Measurements from ENCODE around the gene MKLN1. TPM values are rescaled to one million over a fixed set of nuclear protein-coding genes. Genes with fewer than 3 reads are reported as not detected.

Gene MKLN1
- total and polyA plus RNA-seq, 2 of the 13 experiments (the other 11 are each of a cell fraction or from before 2014, with no cell fraction given) = 33.6 to 43.5 TPM

DNA sequence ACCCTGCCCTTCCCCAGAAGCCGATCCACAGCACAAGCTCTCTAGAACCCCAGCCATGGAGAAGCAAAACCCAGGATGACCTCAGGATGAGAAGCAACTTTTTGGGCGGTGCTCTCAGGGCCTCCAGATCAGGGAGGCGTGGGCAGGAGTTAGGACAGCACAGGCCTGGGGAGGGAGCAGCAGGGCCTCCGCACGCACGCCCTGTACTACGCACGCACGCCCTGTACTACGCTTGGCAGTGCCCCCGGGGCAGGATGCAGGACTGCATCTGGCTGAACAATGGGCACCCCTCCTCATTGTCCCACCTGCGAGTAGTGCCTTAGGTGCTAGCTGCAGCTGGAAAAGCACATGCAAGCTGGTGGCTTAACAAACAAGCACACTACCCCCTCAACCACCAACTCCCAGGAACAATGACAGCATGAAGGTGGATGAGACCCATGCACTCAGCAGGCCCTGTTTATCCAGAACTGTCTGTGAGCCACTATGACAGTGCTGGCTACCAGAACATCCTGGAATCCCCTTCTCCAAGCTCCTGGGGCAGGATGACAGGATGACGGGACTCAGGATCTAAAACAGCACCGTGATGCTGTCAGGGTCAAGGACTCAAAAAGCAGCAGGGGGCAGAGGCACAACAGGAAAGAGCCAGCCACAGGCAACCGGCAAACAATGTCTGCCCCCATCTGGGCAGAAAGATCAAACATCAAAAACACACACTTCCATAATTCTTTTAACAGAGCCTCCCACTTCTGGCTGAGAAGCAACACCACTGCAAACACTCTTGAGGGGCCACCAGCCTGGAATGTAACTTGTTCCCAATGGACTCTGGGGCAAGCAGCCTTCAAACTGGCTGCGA lies 217.0 kb downstream of the MKLN1 start (continued):
- TF ChIP-seq, protein P1, sequence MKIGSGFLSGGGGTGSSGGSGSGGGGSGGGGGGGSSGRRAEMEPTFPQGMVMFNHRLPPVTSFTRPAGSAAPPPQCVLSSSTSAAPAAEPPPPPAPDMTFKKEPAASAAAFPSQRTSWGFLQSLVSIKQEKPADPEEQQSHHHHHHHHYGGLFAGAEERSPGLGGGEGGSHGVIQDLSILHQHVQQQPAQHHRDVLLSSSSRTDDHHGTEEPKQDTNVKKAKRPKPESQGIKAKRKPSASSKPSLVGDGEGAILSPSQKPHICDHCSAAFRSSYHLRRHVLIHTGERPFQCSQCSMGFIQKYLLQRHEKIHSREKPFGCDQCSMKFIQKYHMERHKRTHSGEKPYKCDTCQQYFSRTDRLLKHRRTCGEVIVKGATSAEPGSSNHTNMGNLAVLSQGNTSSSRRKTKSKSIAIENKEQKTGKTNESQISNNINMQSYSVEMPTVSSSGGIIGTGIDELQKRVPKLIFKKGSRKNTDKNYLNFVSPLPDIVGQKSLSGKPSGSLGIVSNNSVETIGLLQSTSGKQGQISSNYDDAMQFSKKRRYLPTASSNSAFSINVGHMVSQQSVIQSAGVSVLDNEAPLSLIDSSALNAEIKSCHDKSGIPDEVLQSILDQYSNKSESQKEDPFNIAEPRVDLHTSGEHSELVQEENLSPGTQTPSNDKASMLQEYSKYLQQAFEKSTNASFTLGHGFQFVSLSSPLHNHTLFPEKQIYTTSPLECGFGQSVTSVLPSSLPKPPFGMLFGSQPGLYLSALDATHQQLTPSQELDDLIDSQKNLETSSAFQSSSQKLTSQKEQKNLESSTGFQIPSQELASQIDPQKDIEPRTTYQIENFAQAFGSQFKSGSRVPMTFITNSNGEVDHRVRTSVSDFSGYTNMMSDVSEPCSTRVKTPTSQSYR (CRISPR knock-in tag; IDR thresholded peaks at IDR 0.05; ENCODE audit: borderline replicate concordance) = no peak
- TF ChIP-seq AKAP8 (CRISPR knock-in tag; IDR thresholded peaks at IDR 0.05) = no peak
- peak; percentile 29; the same call in 1 of the 2 replicates for TF ChIP-seq ZNF501 (CRISPR knock-in tag; IDR thresholded peaks at IDR 0.05)
- TF ChIP-seq BCL6 (CRISPR knock-in tag; IDR thresholded peaks at IDR 0.05) = 0 out of 2 replicates have a peak, but pooled peaks have one; percentile 7
- TF ChIP-seq SOX6 (IDR thresholded peaks at IDR 0.05) = no peak
- peak; percentile 44; the same call in 1 of the 2 replicates for TF ChIP-seq SOX6 (CRISPR knock-in tag; IDR thresholded peaks at IDR 0.05)

DNA sequence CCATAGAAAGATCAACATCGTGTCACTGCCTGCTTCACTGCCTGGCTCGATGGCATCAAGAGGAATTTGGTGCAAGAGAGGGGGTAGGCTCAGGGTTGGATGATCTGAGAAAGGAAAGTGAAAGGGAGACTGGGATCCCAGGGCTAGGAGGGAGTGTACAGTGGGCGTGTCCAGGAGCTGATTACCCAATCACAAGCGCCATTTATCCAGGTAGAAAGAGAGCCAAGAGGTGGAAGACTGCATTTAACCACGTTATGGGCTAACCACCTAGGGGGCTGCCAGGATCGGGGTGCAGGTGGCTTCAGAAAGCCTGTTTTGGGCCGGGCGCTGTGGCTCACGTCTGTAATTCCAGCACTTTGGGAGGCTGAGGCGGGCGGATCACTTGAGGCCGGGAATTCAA lies 218.4 kb downstream of the MKLN1 start:
- DNase-seq (ENCODE audit: low spot score) = peak; percentile 10
- no peak for FAIRE-seq
- H3K4me1 ChIP-seq (ENCODE audit: insufficient read depth, low read length) = peaks cover 29% of the 10 kb centered on the region
- no peak overlapping the region for H3K27ac ChIP-seq (ENCODE audit: extremely low read length, insufficient read depth, low read length)
- no peak overlapping the region for H2AFZ ChIP-seq (ENCODE audit: low read length)
- no peaks in the 10 kb centered on the region for H3K36me3 ChIP-seq (replicated peaks in 1 of 2; ENCODE audit: control insufficient read depth in 1 of 2, insufficient read depth in 2 of 2, low read length in 2 of 2)
- in situ Hi-C loops (cut with HindIII; ENCODE audit: extremely low pct_ligation_motif_present, low pct_unique_long_range_greater_than_20kb) = loop anchor here (5.0 kb wide), 1 partner anchor 111 kb away; no protein-coding TSS in a partner anchor
- peaks cover 0 to 8% of the 10 kb centered on the region in 2 experiments; a peak in 2 of 5 replicates for H3K27me3 ChIP-seq (ENCODE audit: control insufficient read depth in 1 of 2, insufficient read depth in 2 of 2, low read length in 2 of 2)
- H4K20me1 ChIP-seq (ENCODE audit: insufficient read depth, low read length) = no peaks in the 10 kb centered on the region
- TF ChIP-seq, protein P2, sequence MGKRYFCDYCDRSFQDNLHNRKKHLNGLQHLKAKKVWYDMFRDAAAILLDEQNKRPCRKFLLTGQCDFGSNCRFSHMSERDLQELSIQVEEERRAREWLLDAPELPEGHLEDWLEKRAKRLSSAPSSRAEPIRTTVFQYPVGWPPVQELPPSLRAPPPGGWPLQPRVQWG (CRISPR knock-in tag; IDR thresholded peaks at IDR 0.05; ENCODE audit: borderline replicate concordance, low read depth) = no peak
- TF ChIP-seq, protein P3, sequence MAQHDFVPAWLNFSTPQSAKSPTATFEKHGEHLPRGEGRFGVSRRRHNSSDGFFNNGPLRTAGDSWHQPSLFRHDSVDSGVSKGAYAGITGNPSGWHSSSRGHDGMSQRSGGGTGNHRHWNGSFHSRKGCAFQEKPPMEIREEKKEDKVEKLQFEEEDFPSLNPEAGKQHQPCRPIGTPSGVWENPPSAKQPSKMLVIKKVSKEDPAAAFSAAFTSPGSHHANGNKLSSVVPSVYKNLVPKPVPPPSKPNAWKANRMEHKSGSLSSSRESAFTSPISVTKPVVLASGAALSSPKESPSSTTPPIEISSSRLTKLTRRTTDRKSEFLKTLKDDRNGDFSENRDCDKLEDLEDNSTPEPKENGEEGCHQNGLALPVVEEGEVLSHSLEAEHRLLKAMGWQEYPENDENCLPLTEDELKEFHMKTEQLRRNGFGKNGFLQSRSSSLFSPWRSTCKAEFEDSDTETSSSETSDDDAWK (CRISPR knock-in tag; IDR thresholded peaks at IDR 0.05) = no peak
- TF ChIP-seq ZMYM3 (CRISPR knock-in tag; IDR thresholded peaks at IDR 0.05) (no peak), KDM5B (CRISPR knock-in tag; IDR thresholded peaks at IDR 0.05; ENCODE audit: borderline replicate concordance) (no peak), CEBPB (IDR thresholded peaks at IDR 0.05; ENCODE audit: borderline replicate concordance, low read depth, low read length) (peak; percentile 54; the same call in 1 of the 2 replicates), ZNF644 (CRISPR knock-in tag; IDR thresholded peaks at IDR 0.05; ENCODE audit: low read depth) (0 out of 2 replicates have a peak, but pooled peaks have one; percentile 4)
- H3K79me2 ChIP-seq (ENCODE audit: insufficient read depth, low read length) = no peaks in the 10 kb centered on the region
- ATAC-seq = no peak
- 71% methylated on average over 12 of the region's 12 CpGs for WGBS (ENCODE audit: low lambda C conversion rate)
- intact Hi-C loops (cut with micrococcal nuclease; ENCODE audit: unreplicated experiment) = no loop called here
- peak overlapping the region; percentile 49 for H3K4me2 ChIP-seq (ENCODE audit: low read depth, low read length)
- no peak overlapping the region for H3K4me3 ChIP-seq (replicated peaks in 1 of 3; ENCODE audit: insufficient read depth in 1 of 3, low read depth in 2 of 3, low read length in 3 of 3)
- H3K9ac ChIP-seq (ENCODE audit: insufficient read depth, low read depth, low read length) = no peak overlapping the region
- no TSS peak for BruUV-seq (replicated peaks)
- no peaks in the 10 kb centered on the region for H3K9me3 ChIP-seq (ENCODE audit: low read length)
- ChIA-PET CTCF (ENCODE audit: low intra/inter-chr PET ratio, low total read pairs) (interaction anchor here (0.6 to 1.5 kb wide), 2 partner anchors 38 to 108 kb away, joined by 3 read pairs; no protein-coding TSS in a partner anchor), POLR2A (no interaction called here)

Measured in HepG2 (cell line).